Measurements from ENCODE around the gene CA4. TPM values are rescaled to one million over a fixed set of nuclear protein-coding genes. Genes with fewer than 3 reads are reported as not detected.
"Not testable (repeated sequence)": the region's sequence is repeated elsewhere in the genome, so short reads cannot be mapped to it uniquely, and the experiment has no call there.

Gene CA4
- total RNA-seq, 3 donors from 2014 or later = 4.7 to 46.5 (median 12.3) TPM

- Histone ChIP-seq H3K27me3 (no peaks in the 10 kb centered on the region), H3K27ac (no peak overlapping the region), H3K4me3 (no peak overlapping the region), H3K36me3 (no peaks in the 10 kb centered on the region), H3K4me1 (no peaks in the 10 kb centered on the region), H3K9me3 (no peaks in the 10 kb centered on the region)
- no peak for DNase-seq (ENCODE audit: low spot score in 2 of 2)
- intact Hi-C loops (cut with DNase I; ENCODE audit: low total_unique reads) = no loop called here
- TF ChIP-seq POLR2AphosphoS5 (IDR thresholded peaks at IDR 0.05) = no peak
- no peak for TF ChIP-seq CTCF (IDR thresholded peaks at IDR 0.05)
- no peak for TF ChIP-seq POLR2A (IDR thresholded peaks at IDR 0.05)
These were observed 21.9 kb downstream of the CA4 start for GRCh38 chr17:60171753-60172079.

DNA sequence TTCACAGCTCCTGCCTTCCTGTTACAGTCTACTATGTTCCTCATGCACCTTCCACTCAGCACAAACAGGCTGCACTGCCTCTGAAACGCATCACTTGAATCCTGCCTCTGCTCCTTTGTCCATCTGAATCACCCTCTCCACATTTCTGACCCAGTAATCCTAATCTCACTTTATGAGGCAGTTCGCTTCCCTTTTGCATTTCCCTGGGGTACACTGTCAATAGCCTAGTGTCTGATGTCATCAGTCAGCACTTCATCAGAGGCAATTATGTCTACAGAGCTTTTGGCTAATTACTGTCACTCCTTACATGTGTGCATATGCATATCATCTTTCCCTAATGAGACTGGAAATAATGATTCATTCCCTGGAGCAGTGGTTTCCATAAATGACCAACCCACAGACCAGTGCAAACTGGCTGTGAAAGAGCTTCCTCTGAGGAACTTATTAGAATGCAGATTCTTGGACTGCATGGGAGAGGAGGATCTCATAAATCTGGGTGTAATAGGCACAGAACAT, 23.6 kb downstream of the CA4 start:
- intact Hi-C loops (cut with DNase I; ENCODE audit: low total_unique reads) = no loop called here

DNA sequence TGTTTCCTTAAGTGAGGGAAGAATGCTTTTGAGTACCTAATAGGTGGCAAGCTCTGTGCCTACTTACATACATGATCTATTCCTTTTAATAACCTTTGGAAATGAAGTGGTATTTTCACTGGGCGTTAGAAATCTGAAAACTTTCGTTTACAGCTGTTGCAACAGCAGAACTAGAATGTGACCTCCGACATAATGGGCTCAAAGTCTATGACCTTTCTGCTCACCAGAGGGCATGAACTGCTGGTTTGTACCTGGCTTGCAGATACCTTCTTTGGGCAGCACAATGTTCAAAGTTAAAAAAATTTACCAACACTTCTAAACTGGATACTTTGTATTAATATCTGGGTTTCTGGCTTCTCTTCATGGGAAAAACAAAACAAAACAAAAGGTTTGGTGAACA, 24.3 kb downstream of the CA4 start:
- Histone ChIP-seq H3K9me3 (no peaks in the 10 kb centered on the region), H3K27me3 (no peaks in the 10 kb centered on the region), H3K27ac (no peak overlapping the region), H3K4me1 (no peaks in the 10 kb centered on the region), H3K4me3 (no peak overlapping the region), H3K36me3 (no peaks in the 10 kb centered on the region)
- TF ChIP-seq CTCF (IDR thresholded peaks at IDR 0.05) = no peak
- no peak for TF ChIP-seq POLR2AphosphoS5 (IDR thresholded peaks at IDR 0.05)
- TF ChIP-seq POLR2A (IDR thresholded peaks at IDR 0.05) = no peak
- no peak for DNase-seq (ENCODE audit: low spot score in 2 of 2)
- intact Hi-C loops (cut with DNase I; ENCODE audit: low total_unique reads) = no loop called here

More for the DNA sequence above, 23.6 kb downstream of the CA4 start:
- Histone ChIP-seq H3K4me1 (no peaks in the 10 kb centered on the region), H3K9me3 (no peaks in the 10 kb centered on the region), H3K27ac (no peak overlapping the region), H3K27me3 (no peaks in the 10 kb centered on the region), H3K36me3 (no peaks in the 10 kb centered on the region), H3K4me3 (no peak overlapping the region)
- DNase-seq (ENCODE audit: low spot score in 2 of 2) = no peak
- TF ChIP-seq POLR2A (IDR thresholded peaks at IDR 0.05) (no peak), CTCF (IDR thresholded peaks at IDR 0.05) (no peak), POLR2AphosphoS5 (IDR thresholded peaks at IDR 0.05) (no peak)

DNA sequence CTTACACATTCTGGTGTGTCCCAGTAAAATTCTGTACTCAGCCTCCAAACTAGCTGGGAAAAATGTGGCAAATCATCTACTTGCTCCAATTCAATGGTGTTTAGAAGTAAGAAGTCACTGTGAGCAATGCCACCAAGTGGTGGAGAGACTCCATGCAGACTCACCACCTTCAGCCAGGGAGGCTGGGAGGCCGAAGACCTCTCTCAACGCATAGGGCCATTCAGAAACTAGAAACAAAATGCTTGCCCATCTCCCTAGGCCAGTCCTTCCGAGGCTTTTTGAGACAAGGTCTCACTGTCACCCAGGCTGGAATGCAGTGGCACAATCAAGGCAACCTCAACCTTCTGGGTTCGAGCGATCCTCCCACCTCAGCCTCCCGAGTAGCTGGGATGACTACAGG, 25.0 kb downstream of the CA4 start:
- H3K36me3 ChIP-seq; H3K4me1 ChIP-seq; H3K27me3 ChIP-seq; intact Hi-C loops (cut with DNase I; ENCODE audit: low total_unique reads); DNase-seq (ENCODE audit: low spot score in 2 of 2); H3K4me3 ChIP-seq; H3K9me3 ChIP-seq; H3K27ac ChIP-seq: not testable (repeated sequence)
- TF ChIP-seq CTCF (IDR thresholded peaks at IDR 0.05) = peak in 2 of 3 donors; percentile 9 to 22

GRCh38 chr17:60176763-60177162, 27.0 kb downstream of the CA4 start:
- H3K27ac ChIP-seq; H3K4me3 ChIP-seq; H3K27me3 ChIP-seq; H3K4me1 ChIP-seq; H3K9me3 ChIP-seq; H3K36me3 ChIP-seq; DNase-seq (ENCODE audit: low spot score in 2 of 2); intact Hi-C loops (cut with DNase I; ENCODE audit: low total_unique reads): not testable (repeated sequence)

DNA sequence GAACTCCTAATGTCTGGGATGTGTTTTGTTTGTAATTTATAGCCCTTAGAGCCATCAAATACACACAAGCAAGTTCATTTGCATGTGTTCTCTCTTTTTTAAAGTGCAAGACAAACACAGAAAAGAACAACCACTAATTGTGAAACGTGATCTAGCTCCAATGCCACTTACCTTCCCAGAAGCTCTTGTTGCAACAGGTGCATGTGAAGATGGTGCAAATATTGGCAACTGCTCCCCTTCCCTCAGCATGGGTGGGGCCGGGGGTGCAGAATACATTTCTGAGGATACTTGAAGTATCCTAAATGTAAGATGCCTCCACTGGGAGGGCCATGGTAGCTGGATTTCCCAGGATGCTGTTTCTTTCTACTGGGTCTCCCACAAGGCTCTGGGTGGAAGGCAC, 28.4 kb downstream of the CA4 start:
- H3K4me3 ChIP-seq; H3K36me3 ChIP-seq; H3K27me3 ChIP-seq; H3K9me3 ChIP-seq; DNase-seq (ENCODE audit: low spot score in 2 of 2); intact Hi-C loops (cut with DNase I; ENCODE audit: low total_unique reads); H3K4me1 ChIP-seq; H3K27ac ChIP-seq: not testable (repeated sequence)

- DNase-seq (ENCODE audit: low spot score in 2 of 2); H3K27ac ChIP-seq; H3K27me3 ChIP-seq; H3K4me3 ChIP-seq; H3K9me3 ChIP-seq; H3K36me3 ChIP-seq; intact Hi-C loops (cut with DNase I; ENCODE audit: low total_unique reads); H3K4me1 ChIP-seq: not testable (repeated sequence)
These were observed 30.6 kb downstream of the CA4 start for GRCh38 chr17:60180380-60180779.

DNA sequence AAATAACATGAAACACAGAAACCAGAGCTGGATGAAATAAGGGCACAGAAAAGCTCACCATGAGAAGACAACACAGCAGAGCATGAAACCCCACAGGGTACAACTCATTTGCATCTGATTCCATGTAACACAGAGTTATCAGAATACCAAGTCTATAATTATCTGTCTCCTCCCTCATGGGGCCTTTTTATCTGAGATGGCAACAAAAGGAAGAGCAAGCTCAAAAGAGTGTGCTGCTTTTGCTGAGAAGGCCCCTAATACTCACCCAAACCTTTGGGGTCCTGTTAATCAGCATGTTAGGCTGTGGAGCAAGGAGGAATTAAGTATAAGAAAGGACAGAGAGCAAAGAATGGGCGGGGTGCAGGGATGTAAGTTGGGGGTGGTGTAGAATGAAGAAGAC, 36.6 kb downstream of the CA4 start:
- H3K4me3 ChIP-seq; H3K27ac ChIP-seq; H3K4me1 ChIP-seq; H3K36me3 ChIP-seq; H3K9me3 ChIP-seq; intact Hi-C loops (cut with DNase I; ENCODE audit: low total_unique reads); H3K27me3 ChIP-seq; DNase-seq (ENCODE audit: low spot score in 2 of 2): not testable (repeated sequence)

DNA sequence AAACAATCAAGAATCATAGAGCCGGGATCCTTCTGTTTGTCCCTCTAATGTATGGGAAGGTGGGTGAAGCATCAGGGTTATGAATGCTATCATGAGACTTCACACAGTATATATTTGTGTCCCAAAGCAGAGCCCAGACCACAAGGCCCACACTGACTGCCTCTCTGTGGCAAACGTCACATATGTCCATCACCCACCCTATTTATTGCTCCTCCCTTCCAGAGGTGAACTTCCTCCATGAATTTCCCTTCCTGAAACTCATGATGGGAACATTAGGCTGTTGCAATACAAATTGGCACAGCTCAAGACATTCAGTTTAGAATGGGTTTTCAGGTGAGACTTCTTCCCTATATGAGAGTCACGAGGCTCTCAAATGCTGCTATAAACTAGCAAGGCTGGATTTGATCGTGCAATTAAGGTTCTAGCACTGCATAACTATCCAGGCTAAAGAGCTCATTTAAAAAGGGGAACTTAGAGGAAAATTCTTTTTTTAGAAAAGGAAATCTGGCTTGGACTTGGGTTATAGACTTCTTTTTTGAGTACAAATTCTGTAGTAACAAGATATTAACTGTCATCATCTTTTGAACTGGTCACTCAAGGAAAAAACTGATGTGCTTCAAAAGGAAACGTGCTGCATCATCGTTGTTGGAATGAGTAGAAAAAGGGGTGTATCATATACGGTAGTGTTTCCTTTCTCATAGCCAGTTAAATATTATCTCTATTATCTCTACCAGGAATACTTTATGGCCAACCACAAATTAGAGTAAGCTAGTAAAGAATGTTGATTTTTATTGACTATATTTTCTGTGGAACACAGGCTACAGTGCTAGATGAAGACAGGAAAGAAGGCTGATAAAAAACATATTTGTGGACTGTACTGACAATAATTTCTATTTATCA, 37.3 kb downstream of the CA4 start:
- H3K4me3 ChIP-seq; H3K4me1 ChIP-seq; H3K9me3 ChIP-seq; H3K27me3 ChIP-seq; intact Hi-C loops (cut with DNase I; ENCODE audit: low total_unique reads); H3K27ac ChIP-seq; DNase-seq (ENCODE audit: low spot score in 2 of 2); H3K36me3 ChIP-seq: not testable (repeated sequence)
